ENCODE data around the gene SVOPL.

Gene SVOPL

DNA sequence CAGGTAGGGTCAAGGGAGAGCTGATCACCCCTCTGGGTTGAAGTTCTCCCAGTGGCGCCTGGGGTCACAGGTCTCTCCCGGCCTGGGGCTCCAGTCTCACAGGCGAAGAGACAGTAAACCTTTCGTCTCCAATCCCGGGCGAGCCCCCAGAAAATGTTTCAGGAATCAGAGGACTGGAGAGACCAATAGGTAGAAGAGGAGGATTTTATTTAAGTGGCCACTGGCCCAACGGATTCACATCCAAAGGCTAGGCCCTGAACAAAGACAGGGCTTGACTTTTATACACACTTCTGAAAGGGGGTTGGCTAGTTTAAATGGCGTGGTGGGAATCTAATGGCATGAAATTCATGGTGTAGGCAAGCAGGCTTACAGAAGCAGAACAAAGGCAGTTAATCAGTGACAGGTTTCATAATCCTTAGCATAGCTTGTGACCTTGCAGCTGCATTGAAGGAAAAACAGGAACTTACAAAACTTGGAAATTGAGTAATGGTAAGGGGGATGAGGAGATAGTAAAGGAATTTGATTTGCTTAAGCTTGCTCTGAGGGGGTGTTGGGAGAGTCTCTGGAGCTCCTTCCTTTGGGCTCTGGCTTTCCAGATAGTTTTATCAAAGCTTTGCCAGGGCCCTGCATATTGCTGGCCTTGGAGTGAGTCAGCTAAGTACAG, 135.6 kb downstream of the SVOPL start:
- intact Hi-C loops (cut with DNase I) = no loop called here
- DNase-seq = no peak

DNA sequence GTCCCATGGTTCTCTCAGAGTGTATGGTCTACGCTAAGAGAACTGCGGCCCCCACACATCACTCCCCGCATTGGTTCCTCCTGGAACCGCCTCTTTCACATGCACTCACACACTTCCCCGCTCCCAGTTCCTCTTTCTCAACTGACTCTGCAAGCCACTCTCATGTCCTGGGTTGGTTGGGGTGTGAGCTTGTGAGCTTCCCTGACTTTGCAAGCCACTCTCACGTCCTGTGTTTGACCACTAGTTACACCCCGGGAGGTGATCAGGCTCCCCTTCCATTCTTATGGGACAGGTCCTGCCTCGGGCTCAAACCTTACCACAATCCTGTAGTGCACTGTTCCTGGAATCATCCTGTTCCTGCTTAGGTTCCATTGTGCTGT, 136.1 kb downstream of the SVOPL start:
- no peak for DNase-seq
- intact Hi-C loops (cut with DNase I) = no loop called here

DNA sequence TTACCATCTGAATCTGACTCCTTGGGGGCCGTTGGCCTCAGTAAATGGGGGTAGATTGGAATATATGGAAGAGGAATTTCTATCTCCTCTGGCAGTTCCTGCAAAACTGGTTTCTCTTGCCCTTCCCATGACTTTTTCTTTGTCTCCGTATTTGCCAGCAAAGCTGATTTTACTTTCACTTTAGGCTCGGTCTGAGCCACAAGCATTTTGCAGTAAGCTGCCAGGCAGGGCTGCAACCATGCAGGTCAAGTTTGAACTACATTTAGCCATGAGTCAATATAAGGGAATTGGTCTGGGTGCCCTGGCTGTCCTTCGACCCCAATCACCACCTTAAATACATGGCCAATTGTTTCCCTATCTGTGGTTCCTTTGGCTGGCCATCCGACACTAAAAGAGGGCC, 136.8 kb downstream of the SVOPL start:
- DNase-seq = no peak
- intact Hi-C loops (cut with DNase I) = no loop called here

DNA sequence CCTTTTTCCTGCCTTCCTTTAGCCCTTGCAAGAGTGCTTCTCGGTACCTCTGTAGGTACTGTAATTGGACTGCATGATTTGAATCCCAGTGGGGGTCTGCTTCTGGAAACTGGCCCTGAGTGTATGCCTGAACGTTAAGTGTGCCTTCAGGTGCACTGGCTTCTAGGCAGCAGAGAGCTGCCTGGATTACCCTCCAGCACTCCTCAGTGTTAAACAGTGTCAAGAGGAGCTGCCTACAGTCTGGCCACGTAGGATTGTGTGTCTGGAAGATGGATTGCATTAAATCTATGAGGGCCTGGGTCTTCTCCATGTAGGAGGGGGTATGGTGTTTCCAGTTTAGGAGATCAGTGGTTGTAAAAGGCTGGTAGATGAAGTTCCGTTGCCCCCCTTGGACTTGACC, 137.4 kb downstream of the SVOPL start:
- intact Hi-C loops (cut with DNase I) = no loop called here
- DNase-seq = no peak

DNA sequence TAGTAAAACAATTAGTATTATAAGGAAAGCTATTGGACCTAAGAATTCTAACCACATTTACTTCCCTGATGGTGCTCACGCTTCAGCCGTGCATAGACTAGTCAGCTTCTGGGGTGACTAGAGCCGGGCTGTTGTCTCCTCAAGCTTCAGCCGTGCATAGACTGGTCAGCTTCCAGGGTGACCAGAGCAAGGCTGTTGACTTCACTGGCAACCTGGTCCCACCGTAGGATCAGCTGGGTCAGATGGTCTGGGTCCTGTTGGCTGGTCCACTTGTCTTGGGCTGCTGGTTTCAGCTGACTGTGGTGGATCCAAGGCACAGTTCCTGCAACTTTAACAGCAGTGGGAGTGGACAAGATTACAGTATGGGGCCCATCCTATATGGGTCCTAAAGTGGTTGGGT, 141.7 kb downstream of the SVOPL start:
- intact Hi-C loops (cut with DNase I) = no loop called here
- no peak for DNase-seq

DNA sequence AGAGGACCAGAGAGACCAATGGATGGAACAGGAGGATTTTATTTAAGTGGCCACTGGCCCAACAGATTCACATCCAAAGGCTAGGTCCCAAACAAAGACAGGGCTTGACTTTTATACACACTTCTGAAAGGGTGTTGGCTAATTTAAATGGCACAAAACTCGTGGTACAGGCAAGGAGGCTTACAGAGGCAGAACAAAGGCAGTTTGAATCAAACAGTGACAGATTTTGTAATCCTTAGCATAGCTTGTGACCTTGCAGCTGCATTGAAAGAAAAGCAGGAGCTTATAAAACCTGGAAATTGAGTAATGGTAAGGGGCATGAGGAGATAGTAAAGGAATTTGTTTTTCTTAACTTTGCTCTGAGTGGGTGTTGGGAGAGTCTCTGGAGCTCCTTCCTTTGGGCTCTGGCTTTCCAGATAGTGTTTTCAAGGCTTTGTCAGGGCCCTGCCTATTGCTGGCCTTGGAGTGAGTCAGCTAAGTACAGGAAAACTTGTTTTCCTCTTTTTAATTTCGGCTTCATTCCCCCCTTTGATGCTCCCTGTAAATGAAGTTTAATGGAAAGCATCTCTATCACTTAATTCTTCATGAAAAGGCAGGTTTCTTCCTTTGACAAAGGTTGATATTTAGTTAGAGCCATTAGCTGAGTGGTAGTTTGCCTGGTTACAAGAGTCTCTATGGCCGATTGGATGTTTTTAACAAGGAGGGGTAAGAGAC, 144.2 kb downstream of the SVOPL start:
- no peak for DNase-seq
- intact Hi-C loops (cut with DNase I) = no loop called here

DNA sequence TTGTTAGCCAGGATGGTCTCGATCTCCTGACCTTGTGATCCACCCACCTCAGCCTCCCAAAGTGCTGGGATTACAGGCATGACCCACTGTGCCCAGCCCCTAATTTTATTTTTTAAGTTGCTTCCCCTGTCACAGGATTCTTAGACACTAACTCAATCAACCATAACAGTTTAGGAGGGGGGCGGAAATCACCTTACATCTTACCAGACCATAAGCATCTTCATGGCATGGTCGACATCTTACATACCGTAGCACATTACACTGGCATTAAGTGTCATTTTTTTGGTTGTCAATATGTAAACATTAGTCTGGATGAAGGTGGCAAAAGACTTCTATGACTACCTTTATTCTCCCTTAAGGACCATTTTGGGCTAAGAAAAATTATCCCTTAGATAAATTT, 145.5 kb downstream of the SVOPL start:
- no peak for DNase-seq

DNA sequence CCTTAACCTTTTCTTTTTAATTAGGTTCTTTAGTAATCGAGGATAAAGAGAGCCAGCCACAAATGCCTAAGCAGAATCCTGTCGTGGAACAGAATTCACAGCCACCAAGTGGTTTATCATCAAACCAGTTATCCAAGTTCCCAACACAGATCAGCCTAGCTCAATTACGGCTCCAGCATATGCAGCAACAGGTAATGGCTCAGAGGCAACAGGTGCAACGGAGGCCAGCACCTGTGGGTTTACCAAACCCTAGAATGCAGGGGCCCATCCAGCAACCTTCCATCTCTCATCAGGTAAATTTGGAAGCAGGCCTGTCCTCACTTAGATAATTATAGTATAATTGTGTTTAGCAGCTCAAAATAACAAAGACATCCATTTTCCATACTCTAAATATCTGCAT, 146.5 kb downstream of the SVOPL start:
- intact Hi-C loops (cut with DNase I) = no loop called here

More for the DNA sequence above, 145.5 kb downstream of the SVOPL start:
- intact Hi-C loops (cut with DNase I) = no loop called here

DNA sequence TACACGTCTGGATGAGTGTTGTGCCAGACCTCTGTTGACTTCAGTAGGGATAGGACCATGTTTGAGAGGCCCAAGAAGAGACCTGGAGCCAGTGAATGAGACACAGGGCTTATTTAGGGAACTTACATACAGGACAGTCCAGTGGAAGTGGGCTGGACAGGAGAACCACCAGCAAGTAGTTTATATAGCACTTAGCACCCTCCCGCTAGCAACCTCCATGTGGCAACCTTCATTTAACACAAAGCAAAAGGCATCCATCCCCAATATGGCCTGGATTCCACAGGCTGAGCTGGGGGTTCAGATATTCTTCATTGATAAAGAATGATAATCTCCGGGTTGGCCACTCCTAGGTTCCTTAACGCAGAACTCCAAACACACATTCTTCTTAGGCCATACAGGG, 147.4 kb downstream of the SVOPL start:
- intact Hi-C loops (cut with DNase I) = no loop called here
- no peak for DNase-seq

More for the DNA sequence above, 146.5 kb downstream of the SVOPL start:
- no peak for DNase-seq

DNA sequence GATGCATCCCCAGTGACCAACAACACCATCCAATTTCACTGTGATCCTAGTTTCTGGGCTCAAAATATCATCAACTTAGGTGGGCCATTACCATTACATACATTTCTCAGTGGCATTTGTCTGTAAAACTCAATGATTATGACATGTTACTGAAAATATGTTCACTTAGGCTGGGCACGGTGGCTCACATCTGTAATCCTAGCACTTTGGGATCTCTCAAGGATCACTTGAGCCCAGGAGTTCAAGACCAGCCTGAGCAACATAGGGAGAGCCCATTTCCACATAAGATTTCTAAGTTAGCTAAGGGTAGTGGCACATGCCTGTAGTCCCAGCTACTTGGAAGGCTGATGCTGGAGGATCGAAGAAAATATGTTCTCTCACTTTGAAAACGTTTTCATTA, 150.1 kb downstream of the SVOPL start:
- intact Hi-C loops (cut with DNase I) = no loop called here

DNA sequence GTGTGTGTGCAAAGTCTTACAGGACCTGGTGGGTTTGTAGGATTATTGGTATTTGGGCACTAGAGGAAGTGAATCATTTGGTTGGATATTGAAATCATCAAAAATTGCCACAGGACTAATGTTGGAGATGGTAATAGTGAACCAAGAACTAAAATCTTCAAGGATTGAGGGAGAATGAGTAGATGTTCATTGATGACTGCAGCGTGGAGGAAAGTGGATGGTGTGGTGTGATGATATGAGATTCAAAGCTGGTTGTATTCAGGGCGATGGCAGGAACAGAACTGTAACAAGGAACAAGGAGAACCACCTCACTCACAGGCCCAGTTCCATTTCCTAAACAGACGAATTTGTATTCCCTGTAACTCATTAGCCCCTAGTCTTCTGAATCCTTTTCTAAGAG, 150.8 kb downstream of the SVOPL start:
- intact Hi-C loops (cut with DNase I) = no loop called here
- DNase-seq = no peak

More for the DNA sequence above, 150.1 kb downstream of the SVOPL start:
- no peak for DNase-seq

DNA sequence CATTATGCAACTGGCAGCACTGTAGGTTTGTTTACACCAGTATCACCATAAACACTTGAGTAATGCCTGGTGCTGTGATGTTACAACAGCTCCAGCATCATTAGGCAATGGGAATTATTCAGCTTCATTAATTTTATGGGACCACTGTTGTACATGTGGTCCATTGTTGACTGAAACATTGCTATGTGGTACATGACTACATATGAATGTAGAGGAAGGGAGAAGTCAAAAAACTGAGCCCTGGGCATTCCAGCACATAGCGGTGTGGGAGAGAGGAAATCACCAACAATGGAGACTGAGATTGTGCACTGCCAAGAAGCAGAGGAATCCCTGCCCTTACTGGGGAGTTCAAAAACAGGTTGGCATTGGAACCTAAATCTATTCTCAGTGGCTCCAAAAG, 152.1 kb downstream of the SVOPL start:
- intact Hi-C loops (cut with DNase I) = no loop called here
- no peak for DNase-seq

DNA sequence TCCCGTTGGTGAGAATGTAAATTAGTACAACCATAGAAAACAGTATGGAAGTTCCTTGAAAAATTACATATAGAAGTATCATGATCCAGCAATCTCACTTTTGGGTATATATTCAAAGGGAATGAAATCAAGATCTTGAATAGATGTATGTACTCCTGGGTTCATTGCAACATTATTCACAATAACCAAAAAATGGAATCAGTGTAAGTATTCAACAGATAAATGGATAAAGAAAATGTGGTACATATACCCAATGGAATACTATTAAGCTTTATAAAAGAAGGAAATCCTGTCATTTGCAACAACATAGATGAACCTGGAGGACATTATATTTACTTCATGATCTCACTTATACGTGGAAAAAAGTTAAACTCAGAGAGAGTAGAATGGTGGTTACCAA, 154.3 kb downstream of the SVOPL start:
- intact Hi-C loops (cut with DNase I) = no loop called here
- no peak for DNase-seq

DNA sequence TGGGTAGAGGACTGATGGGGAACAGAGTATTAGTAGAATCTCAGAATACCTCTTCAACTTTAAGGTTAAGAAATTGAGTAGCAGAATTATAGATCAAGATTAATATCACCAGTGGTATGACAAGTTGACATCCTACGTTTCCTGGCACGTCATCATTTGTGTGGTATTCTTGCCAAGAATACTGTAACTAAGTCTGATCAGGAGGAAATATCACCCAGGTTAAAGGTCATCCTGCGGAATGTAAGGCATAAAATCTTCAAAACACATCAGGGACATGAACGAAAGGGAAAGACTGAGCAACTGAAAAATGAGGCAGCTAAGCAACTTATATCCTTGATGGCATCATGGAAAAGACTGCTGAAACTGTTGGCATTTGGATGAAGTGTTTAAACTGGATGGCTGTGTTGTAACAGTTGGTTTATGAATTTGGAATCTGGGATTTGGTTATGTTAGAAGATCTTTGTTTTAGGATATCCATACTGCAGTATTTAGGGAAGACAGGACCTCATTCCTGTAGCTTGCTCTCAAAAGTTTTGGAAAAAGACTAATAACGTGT, 155.0 kb downstream of the SVOPL start:
- intact Hi-C loops (cut with DNase I) = no loop called here
- no peak for DNase-seq

DNA sequence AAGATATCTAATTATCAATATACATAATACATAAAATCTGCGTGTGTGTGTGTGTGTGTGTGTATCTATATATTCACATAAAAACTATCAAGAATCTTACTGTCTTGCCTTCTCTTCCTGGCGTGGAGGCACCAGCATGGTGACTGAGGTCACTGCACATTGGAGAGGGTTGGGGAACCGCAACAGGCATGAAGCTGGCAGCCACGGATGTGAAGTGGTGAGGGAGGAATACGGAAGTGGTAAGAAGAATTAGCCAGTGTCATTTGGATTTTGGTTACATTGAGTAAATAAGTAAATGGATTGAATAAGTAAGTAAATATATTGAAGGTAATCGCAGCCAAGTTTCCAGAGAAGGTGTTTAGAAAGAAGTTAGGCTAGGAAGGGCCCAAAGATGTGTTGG, 156.0 kb downstream of the SVOPL start:
- DNase-seq = no peak
- intact Hi-C loops (cut with DNase I) = no loop called here

All from posterior cingulate gyrus (tissue), 11 donors.